ENCODE measurements around the gene AGBL1.

- TF ChIP-seq CTCF (IDR thresholded peaks at IDR 0.05) (no peak), BHLHE40 (IDR thresholded peaks at IDR 0.05; ENCODE audit: low read depth, low read length) (no peak), POLR2A (IDR thresholded peaks at IDR 0.05; ENCODE audit: low read length) (no peak), RCOR1 (IDR thresholded peaks at IDR 0.05; ENCODE audit: low read depth, low read length) (no peak)
Observed at GRCh38 chr15:86558252-86558651, 478.6 kb downstream of the AGBL1 start.

All from A549 (cell line).